C4-2B (cell line): Measurements from ENCODE around the gene SLC25A25.
"Not testable (repeated sequence)": the region's sequence is repeated elsewhere in the genome, so short reads cannot be mapped to it uniquely, and the experiment has no call there.

Experiments
- H3K27ac ChIP-seq: fragments of 450-650 bp; 2 replicates; pipeline ENCODE4 v1.5.1; 2017
- CTCF ChIP-seq: fragments of 450-650 bp; conservative IDR thresholded peaks from 2 replicates; pipeline ENCODE4 v1.5.1; 2017; ENCODE audit warnings: mild to moderate bottlenecking
- ZFX ChIP-seq: fragments of 450-650 bp; IDR thresholded peaks from 2 replicates; pipeline ENCODE4 v1.6.1; 2017

Gene SLC25A25

GRCh38 chr9:128043467-128043868, 24.6 kb upstream of the SLC25A25 start:
- H3K27ac ChIP-seq = no peak overlapping the region
- TF ChIP-seq ZFX (no peak), CTCF (no peak)

GRCh38 chr9:128045409-128045808, 22.6 kb upstream of the SLC25A25 start:
- H3K27ac ChIP-seq = not testable (repeated sequence)

GRCh38 chr9:128045831-128046230, 22.2 kb upstream of the SLC25A25 start:
- TF ChIP-seq ZFX (no peak), CTCF (no peak)
- H3K27ac ChIP-seq = no peak overlapping the region

GRCh38 chr9:128047231-128047630, 20.8 kb upstream of the SLC25A25 start:
- no peak for TF ChIP-seq CTCF
- no peak for TF ChIP-seq ZFX
- H3K27ac ChIP-seq = no peak overlapping the region

- no peak for TF ChIP-seq ZFX
- TF ChIP-seq CTCF = no peak
- no peak overlapping the region for H3K27ac ChIP-seq
Measured at GRCh38 chr9:128048663-128049062, 19.4 kb upstream of the SLC25A25 start.

GRCh38 chr9:128049843-128050242, 18.2 kb upstream of the SLC25A25 start:
- H3K27ac ChIP-seq = no peak overlapping the region
- TF ChIP-seq ZFX = no peak
- TF ChIP-seq CTCF = no peak

- TF ChIP-seq CTCF (no peak), ZFX (no peak)
- no peak overlapping the region for H3K27ac ChIP-seq
Measured at GRCh38 chr9:128051932-128052709, 15.9 kb upstream of the SLC25A25 start.

- no peak overlapping the region for H3K27ac ChIP-seq
- TF ChIP-seq ZFX (no peak), CTCF (no peak)
Measured at GRCh38 chr9:128053560-128053959, 14.5 kb upstream of the SLC25A25 start.
